Fibroblast of the aortic adventitia (primary cell): ENCODE measurements around the gene PBRM1. TPM values are rescaled to one million over a fixed set of nuclear protein-coding genes. Genes with fewer than 3 reads are reported as not detected.

ENCODE experiments used
- DNase-seq: peaks from one replicate; pipeline ENCODE4 v3.0.0-alpha.2; 2010; ENCODE audit warnings: low read depth
- H3K4me3 ChIP-seq: 2 replicates; pipeline ENCODE4 v1.5.1; 2011; ENCODE audit warnings: low read depth, mild to moderate bottlenecking, control low read depth, low read length, moderate library complexity
- CTCF ChIP-seq: IDR thresholded peaks from 2 replicates; pipeline ENCODE4 v1.5.1; 2011; ENCODE audit warnings: mild to moderate bottlenecking, low read length, control low read depth, inconsistent platforms; ENCODE audit not compliant: insufficient read depth
- small RNA-seq: library from RNA; depleted of rRNA; stranded (forward); fragments of <200 nt; gene quantifications from one replicate; pipeline ENCODE3, GENCODE V24; 2012
- total RNA-seq: library from RNA; depleted of rRNA; stranded (reverse); fragments of >200 nt; gene quantifications from 2 replicates; pipeline ENCODE4 v1.2.3, GENCODE V29; 2012; ENCODE audit warnings: low replicate concordance

PBRM1 gene
- total RNA-seq, 1 donor: 115 TPM

- no peak for TF ChIP-seq CTCF
- H3K4me3 ChIP-seq: no peak overlapping the region
- peak; percentile 80 for DNase-seq
Measured at GRCh38 chr3:52498137-52499054, 187.3 kb downstream of the PBRM1 start.

- no peak overlapping the region for H3K4me3 ChIP-seq
- DNase-seq: peak; percentile 54
- TF ChIP-seq CTCF: no peak
Measured at GRCh38 chr3:52495777-52496602, 189.7 kb downstream of the PBRM1 start.

Small RNAs within 50 kb of the gene (small RNA-seq; reads per million reads assigned to genes)
- gene AC006254.2 (not detected), gene RF00569 (8,871 reads per million, percentile 100 among the genes with 10 or more reads in this experiment), gene RF01183 (not detected), gene RNU6-856P (not detected), gene RNU6ATAC16P (not detected), gene SNORD19 (not detected), gene SNORD19B (not detected), gene SNORD69 (513 reads per million, percentile 99 among the genes with 10 or more reads in this experiment)

Other genes starting within 250 kb of the PBRM1 start
- 0.49 TPM in 1 of 2 replicates, not detected in the other for gene SEMA3G, start 240.8 kb downstream of the PBRM1 start, total RNA-seq
- 1.4 and 2.0 TPM in 2 replicates for gene TNNC1, start 231.9 kb downstream of the PBRM1 start, total RNA-seq
- gene NISCH, start 230.3 kb downstream of the PBRM1 start, total RNA-seq: 52.7 and 90.8 TPM in 2 replicates
- 0.90 and 1.1 TPM in 2 replicates for gene STAB1, start 190.6 kb downstream of the PBRM1 start, total RNA-seq
- 31.1 and 68.2 TPM in 2 replicates for gene NT5DC2, start 152.1 kb downstream of the PBRM1 start, total RNA-seq
- gene UQCC5, start 149.3 kb downstream of the PBRM1 start, total RNA-seq: 4.3 and 7.7 TPM in 2 replicates
- gene GNL3, start 119 bp upstream of the PBRM1 start, total RNA-seq: 114 and 325 TPM in 2 replicates
- gene GLT8D1, start 19.9 kb upstream of the PBRM1 start, total RNA-seq: 71.1 and 107 TPM in 2 replicates
- 18.6 and 111 TPM in 2 replicates for gene SPCS1, start 20.2 kb upstream of the PBRM1 start, total RNA-seq
- gene NEK4, start 85.0 kb upstream of the PBRM1 start, total RNA-seq: 3.6 and 28.2 TPM in 2 replicates
- gene ITIH1, start 91.7 kb upstream of the PBRM1 start, total RNA-seq: 1.3 TPM in 1 of 2 replicates, not detected in the other
- under 0.01 and 0.49 TPM in 2 replicates for gene ITIH3, start 108.9 kb upstream of the PBRM1 start, total RNA-seq
- gene ITIH4, start 144.8 kb upstream of the PBRM1 start, total RNA-seq: 0.36 TPM in 1 of 2 replicates, not detected in the other
- gene MUSTN1, start 149.1 kb upstream of the PBRM1 start, total RNA-seq: not detected in 2 replicates
- gene STIMATE, start 211.6 kb upstream of the PBRM1 start, total RNA-seq: 7.8 and 13.1 TPM in 2 replicates